Natural killer cell (primary cell): ENCODE data around the gene CXXC5. TPM values are rescaled to one million over a fixed set of nuclear protein-coding genes. Genes with fewer than 3 reads are reported as not detected.
A peak's percentile ranks its signal among the peaks of the same experiment; 100 is the strongest.

ENCODE experiments used
- ATAC-seq, 3 donors: fragments of 150-1000 bp in 2 of 3; fragments of 200-7000 bp in 1 of 3; cut with Tn5 transposase; 1 replicate in 1 of 3; 2 replicates in 2 of 3; pipeline ENCODE4 v1.10.0; 2021; ENCODE audit warnings: mild to moderate bottlenecking in 2 of 3, moderate library complexity in 2 of 3
- DNase-seq, 2 donors: peaks; one replicate each; pipeline versions ENCODE4 v3.0.0 to v3.0.0-alpha.2; 2013 to 2021; ENCODE audit warnings: mixed read lengths in 1 of 2
- H3K27ac ChIP-seq: one replicate; pipeline ENCODE4 v1.5.1; 2013; ENCODE audit warnings: mild to moderate bottlenecking, low read length
- H3K27me3 ChIP-seq: one replicate; pipeline ENCODE4 v1.6.1; 2013; ENCODE audit warnings: low read length; ENCODE audit not compliant: control insufficient read depth, insufficient read depth
- H3K36me3 ChIP-seq: one replicate; pipeline ENCODE4 v1.6.1; 2013; ENCODE audit warnings: low read length; ENCODE audit not compliant: control insufficient read depth, insufficient read depth
- H3K4me1 ChIP-seq: one replicate; pipeline ENCODE4 v1.6.1; 2013; ENCODE audit warnings: low read length; ENCODE audit not compliant: control insufficient read depth, insufficient read depth
- H3K4me3 ChIP-seq: one replicate; pipeline ENCODE4 v1.5.1; 2013; ENCODE audit warnings: low read length
- H3K9me3 ChIP-seq: one replicate; pipeline ENCODE4 v1.6.1; 2013; ENCODE audit warnings: low read length; ENCODE audit not compliant: control insufficient read depth, insufficient read depth
- H3K27ac Mint-ChIP-seq, 2 donors: one replicate each; pipeline ENCODE4 v1.8.0; 2022; ENCODE audit warnings: mild to moderate bottlenecking in 2 of 2, mixed read lengths in 2 of 2, moderate library complexity in 1 of 2
- H3K27me3 Mint-ChIP-seq, 2 donors: one replicate each; pipeline ENCODE4 v1.8.0; 2022; ENCODE audit warnings: low read depth in 2 of 2, mixed read lengths in 2 of 2
- H3K36me3 Mint-ChIP-seq: one replicate; pipeline ENCODE4 v1.8.0; 2022; ENCODE audit warnings: mixed read lengths
- H3K4me1 Mint-ChIP-seq, 2 donors: one replicate each; pipeline ENCODE4 v1.8.0; 2022; ENCODE audit warnings: mixed read lengths in 2 of 2
- H3K4me3 Mint-ChIP-seq: one replicate; pipeline ENCODE4 v1.8.0; 2022; ENCODE audit warnings: mild to moderate bottlenecking, moderate library complexity, mixed read lengths
- H3K9me3 Mint-ChIP-seq, 2 donors: one replicate each; pipeline ENCODE4 v1.8.0; 2022; ENCODE audit warnings: mixed read lengths in 2 of 2
- CTCF ChIP-seq: fragments of 200-600 bp; IDR thresholded peaks from one replicate; pipeline ENCODE4 v1.8.0; 2022; ENCODE audit warnings: antibody characterized with exemption
- WGBS: methylation state at CpG from one replicate; pipeline ENCODE4 v1.1.7; 2013; ENCODE audit warnings: missing lambda C conversion rate; ENCODE audit not compliant: insufficient coverage; 5-methylcytosine and 5-hydroxymethylcytosine counted together
- intact Hi-C: fragments of 100-400 bp; cut with micrococcal nuclease; formaldehyde crosslinking; loops from one replicate; pipeline ENCODE4 v1.14.2; 2022
- total RNA-seq, 4 donors: library from RNA; stranded (reverse); fragments of 120-200 nt in 1 of 4; gene quantifications; one replicate each; pipeline versions ENCODE4 v1.2.3 to v1.2.4, GENCODE V29; 2013 to 2022

CXXC5 gene
- total RNA-seq, 3 donors from 2014 or later (not counting 1 experiment from before 2014, with no cell fraction given) = 75.6 to 124 (median 84.8) TPM

- no peak for ATAC-seq
- Histone ChIP-seq H3K9me3 (no peaks in the 10 kb centered on the region), H3K4me3 (no peak overlapping the region), H3K4me1 (peaks cover 57% of the 10 kb centered on the region), H3K27ac (no peak overlapping the region), H3K36me3 (no peaks in the 10 kb centered on the region), H3K27me3 (no peaks in the 10 kb centered on the region)
- Mint-ChIP-seq H3K4me3 (no peak overlapping the region), H3K4me1 (peaks cover 44 to 59% of the 10 kb centered on the region in 2 donors), H3K27ac (peak overlapping the region in 1 of 2 donors; percentile 62), H3K27me3 (no peaks in the 10 kb centered on the region), H3K36me3 (no peaks in the 10 kb centered on the region), H3K9me3 (no peaks in the 10 kb centered on the region)
- intact Hi-C loops = loop anchor here (10.0 kb wide), 2 partner anchors 50 to 130 kb away; partner anchors contain the start of gene UBE2D2
- DNase-seq = no peak
- 86% methylated on average over 1 of the region's 1 CpG for WGBS
- TF ChIP-seq CTCF = no peak
Measured at GRCh38 chr5:139694556-139695177, 46.5 kb downstream of the CXXC5 start.

DNA sequence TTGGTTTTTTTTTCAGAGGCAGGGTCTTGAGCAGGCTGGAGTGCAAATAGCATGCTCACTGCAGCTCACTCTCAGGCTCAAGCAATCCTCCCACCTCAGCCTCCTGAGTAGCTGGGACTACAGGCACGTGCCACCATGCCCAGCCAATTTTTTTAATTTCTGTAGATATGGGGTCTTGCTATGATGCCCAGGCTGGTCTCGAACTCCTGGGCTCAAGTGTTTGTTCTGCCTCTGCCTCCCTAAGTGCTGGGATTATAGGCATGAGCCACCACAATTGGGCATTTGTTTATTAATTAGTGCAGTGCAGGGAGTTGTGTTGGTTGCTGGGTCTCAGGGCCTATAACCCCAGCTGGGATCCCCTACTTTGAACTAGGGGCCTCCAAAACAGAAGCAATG is 47.0 kb downstream of the CXXC5 start:
- no peak for ATAC-seq
- Mint-ChIP-seq H3K9me3 (no peaks in the 10 kb centered on the region), H3K4me1 (peaks cover 39 to 55% of the 10 kb centered on the region in 2 donors)

DNA sequence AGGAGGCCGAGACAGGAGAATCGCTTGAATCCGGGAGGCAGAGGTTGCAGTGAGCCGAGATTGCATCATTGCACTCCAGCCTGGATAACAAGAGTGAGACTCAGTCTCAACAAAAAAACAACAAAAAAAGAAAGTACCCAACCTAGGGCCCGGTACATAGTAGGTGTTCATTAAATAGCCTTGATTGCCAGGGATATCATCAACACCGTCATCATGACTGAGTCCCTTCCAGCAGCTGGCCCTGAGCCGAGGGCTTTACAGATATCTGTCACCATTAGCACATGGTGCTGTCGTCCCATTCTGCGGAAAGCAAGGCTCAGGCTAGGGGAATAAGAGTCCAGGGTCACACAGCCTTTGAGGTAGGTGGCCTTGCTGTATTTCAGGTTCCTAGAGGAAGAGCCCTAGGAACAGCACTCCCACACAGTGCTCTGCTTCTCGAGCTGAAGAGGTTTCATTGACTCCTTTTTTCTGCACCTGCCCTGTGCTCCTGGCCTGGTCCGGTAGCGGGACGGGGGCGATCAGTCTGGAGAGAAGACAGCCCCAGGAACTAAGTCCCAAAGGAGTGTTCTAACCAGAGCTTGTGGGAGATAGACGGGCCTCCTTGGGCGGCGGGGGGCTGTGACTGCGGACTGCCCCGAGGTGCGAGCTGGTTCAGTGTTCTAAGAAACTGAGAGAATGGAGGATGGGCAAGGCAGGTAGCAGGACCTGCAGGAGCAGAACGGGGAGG is 48.2 kb downstream of the CXXC5 start:
- 67% methylated on average over 21 of the region's 21 CpGs for WGBS
- peak overlapping the region; percentile 91 for H3K4me3 Mint-ChIP-seq
- no peaks in the 10 kb centered on the region for H3K36me3 Mint-ChIP-seq
- ATAC-seq (no peak), DNase-seq (no peak)
- TF ChIP-seq CTCF = no peak
- intact Hi-C loops = loop anchor here (2.0 to 10.0 kb wide), 3 partner anchors 26 to 132 kb away; partner anchors contain the start of gene UBE2D2
- H3K36me3 ChIP-seq = no peaks in the 10 kb centered on the region
- H3K27ac Mint-ChIP-seq = peak overlapping the region; percentile 73 to 84
- H3K27me3 ChIP-seq = no peaks in the 10 kb centered on the region
- peaks cover 45 to 53% of the 10 kb centered on the region in 2 donors for H3K4me1 Mint-ChIP-seq
- H3K9me3 ChIP-seq = no peaks in the 10 kb centered on the region
- peaks cover 58% of the 10 kb centered on the region for H3K4me1 ChIP-seq
- no peak overlapping the region for H3K27ac ChIP-seq
- H3K27me3 Mint-ChIP-seq = no peaks in the 10 kb centered on the region
- no peaks in the 10 kb centered on the region for H3K9me3 Mint-ChIP-seq
- no peak overlapping the region for H3K4me3 ChIP-seq

More for the DNA sequence above, 47.0 kb downstream of the CXXC5 start:
- H3K36me3 ChIP-seq = no peaks in the 10 kb centered on the region
- H3K4me3 Mint-ChIP-seq = peak overlapping the region; percentile 91
- intact Hi-C loops = loop anchor here (10.0 kb wide), 2 partner anchors 50 to 130 kb away; partner anchors contain the start of gene UBE2D2
- TF ChIP-seq CTCF = no peak
- no peaks in the 10 kb centered on the region for H3K27me3 ChIP-seq
- H3K4me1 ChIP-seq = peaks cover 56% of the 10 kb centered on the region
- H3K36me3 Mint-ChIP-seq = no peaks in the 10 kb centered on the region
- no peaks in the 10 kb centered on the region for H3K27me3 Mint-ChIP-seq
- H3K27ac Mint-ChIP-seq = peak overlapping the region in 1 of 2 donors; percentile 73
- no peaks in the 10 kb centered on the region for H3K9me3 ChIP-seq
- 94% methylated on average over 2 of the region's 2 CpGs for WGBS
- H3K27ac ChIP-seq = no peak overlapping the region
- DNase-seq = no peak
- H3K4me3 ChIP-seq = no peak overlapping the region
